GM08714 (cell line): Measurements from ENCODE around the gene PDZRN4.

Experiments
- H3K4me3 ChIP-seq: fragments of 200-500 bp; sonication (Bioruptor generic); 2 replicates; pipeline ENCODE4 v1.5.1; 2014; ENCODE audit warnings: mild to moderate bottlenecking, low read length, inconsistent platforms
- ZNF274 ChIP-seq: IDR thresholded peaks from 2 replicates; pipeline ENCODE4 v1.6.1; 2012; ENCODE audit warnings: mild to moderate bottlenecking, low read depth, low read length

The PDZRN4 gene

GRCh38 chr12:41466802-41467201 is 278.7 kb downstream of the PDZRN4 start:
- H3K4me3 ChIP-seq, result no peak overlapping the region
- no peak for TF ChIP-seq ZNF274

DNA sequence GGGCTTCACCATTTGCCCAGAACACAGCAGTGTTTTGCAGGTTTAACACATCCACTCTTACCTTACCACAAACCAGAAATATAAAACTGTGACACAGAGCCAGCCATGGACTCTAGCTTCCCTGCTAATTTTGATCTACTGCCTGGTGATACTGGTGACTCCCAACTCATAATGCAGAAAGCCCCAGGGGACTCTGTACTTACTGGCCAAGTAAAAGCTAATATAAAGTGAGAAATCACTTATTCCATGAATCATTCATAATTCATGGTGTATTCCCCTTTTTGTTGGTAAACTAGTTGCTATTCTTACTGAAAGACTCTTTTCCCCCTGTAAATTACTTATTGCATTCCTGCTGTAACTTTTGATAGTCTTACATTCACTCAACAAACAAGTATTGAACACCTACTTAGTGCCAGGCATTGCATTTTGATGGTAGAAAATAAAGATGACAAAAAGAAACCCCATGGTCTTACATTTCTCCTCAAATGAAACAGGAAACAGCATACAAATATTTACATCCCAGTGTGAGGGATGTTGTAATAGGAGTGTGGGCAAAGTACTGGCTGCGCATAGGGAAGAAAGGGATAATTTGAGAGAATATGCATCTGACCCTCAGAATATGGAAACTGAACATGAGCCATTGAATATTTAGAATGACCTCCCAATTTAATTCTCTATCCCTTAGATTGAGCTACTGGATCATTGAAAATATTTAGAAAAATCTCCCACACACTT is 279.6 kb downstream of the PDZRN4 start:
- H3K4me3 ChIP-seq, result no peak overlapping the region
- TF ChIP-seq ZNF274, result no peak

DNA sequence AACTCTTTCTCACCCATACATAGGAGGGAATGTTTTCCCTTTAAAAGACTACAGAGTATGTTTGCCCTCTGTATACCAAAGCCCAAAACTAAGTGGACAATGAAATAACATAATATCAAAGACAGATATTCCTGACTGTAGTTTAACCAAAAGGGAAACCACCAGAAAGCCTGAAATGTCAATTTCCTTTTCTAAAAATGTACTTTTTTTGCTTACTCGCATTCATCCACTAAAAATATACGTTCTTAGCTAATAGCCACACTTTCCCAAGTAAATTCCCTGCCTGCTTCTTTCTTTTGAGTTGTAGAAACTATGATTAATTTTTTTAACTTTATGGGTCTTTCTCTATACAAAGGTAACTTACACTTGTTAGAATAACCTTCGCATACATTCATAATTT is 280.2 kb downstream of the PDZRN4 start:
- TF ChIP-seq ZNF274, result no peak
- H3K4me3 ChIP-seq, result no peak overlapping the region

GRCh38 chr12:41468756-41469155 is 280.6 kb downstream of the PDZRN4 start:
- no peak for TF ChIP-seq ZNF274

GRCh38 chr12:41473441-41473840 is 285.3 kb downstream of the PDZRN4 start:
- H3K4me3 ChIP-seq, result no peak overlapping the region

More at GRCh38 chr12:41468756-41469155, 280.6 kb downstream of the PDZRN4 start:
- no peak overlapping the region for H3K4me3 ChIP-seq

DNA sequence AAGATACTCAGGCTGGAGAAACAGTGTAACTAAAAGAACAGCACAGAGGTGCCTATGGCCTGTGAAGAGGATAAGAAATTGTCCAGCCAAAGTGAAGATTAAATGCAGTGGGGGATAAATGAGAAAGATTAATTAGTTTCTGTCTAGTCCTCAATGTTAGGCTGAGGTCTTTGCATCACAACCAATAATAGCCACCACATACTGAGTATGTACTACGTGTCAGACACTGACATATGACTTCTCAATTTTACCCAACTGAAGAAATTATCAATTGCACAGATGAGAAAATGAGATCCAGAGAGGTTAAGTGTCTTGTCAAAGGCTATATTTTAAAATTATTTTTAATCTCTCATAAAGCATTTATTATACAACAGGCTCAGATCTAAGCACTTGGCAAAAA is 285.9 kb downstream of the PDZRN4 start:
- TF ChIP-seq ZNF274, result no peak
- no peak overlapping the region for H3K4me3 ChIP-seq

More at GRCh38 chr12:41473441-41473840, 285.3 kb downstream of the PDZRN4 start:
- no peak for TF ChIP-seq ZNF274

GRCh38 chr12:41476499-41477439 is 288.6 kb downstream of the PDZRN4 start:
- no peak for TF ChIP-seq ZNF274
- no peak overlapping the region for H3K4me3 ChIP-seq

DNA sequence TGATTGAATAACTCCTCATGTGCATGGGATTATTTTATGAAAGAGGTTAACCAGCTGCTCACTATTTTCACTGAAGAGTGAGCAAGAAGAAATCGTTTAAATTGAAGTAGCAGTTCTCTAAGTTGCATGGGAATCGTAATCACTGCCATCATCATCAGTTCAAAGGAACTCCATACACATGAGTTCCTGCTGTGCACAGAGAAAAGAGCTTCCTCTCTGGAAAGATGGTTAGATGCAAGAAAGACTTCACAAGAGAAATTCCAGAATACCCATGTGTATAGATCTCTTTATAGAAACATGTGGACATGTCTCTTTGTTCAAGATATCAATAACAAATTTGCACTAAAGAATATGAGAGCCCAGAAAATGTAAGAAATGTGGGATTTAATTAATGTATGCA is 291.3 kb downstream of the PDZRN4 start:
- H3K4me3 ChIP-seq, result no peak overlapping the region
- no peak for TF ChIP-seq ZNF274

- H3K4me3 ChIP-seq, result no peak overlapping the region
- TF ChIP-seq ZNF274, result no peak
These were observed 297.1 kb downstream of the PDZRN4 start for GRCh38 chr12:41485203-41485602.

DNA sequence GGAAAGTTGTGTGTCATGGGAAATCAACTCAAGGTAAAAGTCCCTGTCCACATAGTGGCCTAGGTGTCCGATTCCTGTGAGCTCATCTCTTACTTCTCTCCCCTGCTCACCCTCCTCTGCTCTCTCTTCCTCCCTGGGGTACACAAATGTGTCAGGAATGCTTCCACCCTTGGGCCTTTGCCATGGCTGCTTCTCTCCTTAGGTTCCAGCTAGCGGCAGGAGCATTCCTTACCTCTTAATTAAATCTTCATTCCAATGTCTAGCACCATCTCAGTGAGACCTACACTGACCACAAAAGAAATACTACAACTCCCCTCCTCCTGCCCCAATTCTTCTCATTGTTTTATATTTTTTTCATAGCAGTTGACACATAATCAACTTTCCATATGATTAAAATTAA is 298.6 kb downstream of the PDZRN4 start:
- H3K4me3 ChIP-seq, result no peak overlapping the region
- TF ChIP-seq ZNF274, result no peak

GRCh38 chr12:41496009-41496408 is 307.9 kb downstream of the PDZRN4 start:
- no peak overlapping the region for H3K4me3 ChIP-seq
- TF ChIP-seq ZNF274, result no peak

DNA sequence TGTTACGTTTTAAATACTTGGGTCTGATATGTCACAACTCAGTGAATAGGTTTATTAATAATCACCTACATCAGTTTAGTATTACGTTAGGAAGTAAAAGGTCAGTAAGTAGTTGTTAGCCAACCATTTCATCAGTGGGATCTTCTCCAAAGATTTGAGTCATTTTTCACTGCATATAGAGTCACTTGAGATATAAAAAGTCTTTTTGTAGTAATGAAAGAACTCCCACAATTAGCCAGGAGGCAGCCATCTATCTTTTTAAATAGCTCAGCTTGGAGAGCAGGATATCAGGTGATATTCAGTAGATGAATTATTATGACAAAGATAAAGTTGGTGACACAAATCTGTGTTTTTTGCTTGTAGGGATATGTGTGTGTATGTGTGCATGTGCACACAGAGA is 309.3 kb downstream of the PDZRN4 start:
- no peak for TF ChIP-seq ZNF274
- H3K4me3 ChIP-seq, result no peak overlapping the region

GRCh38 chr12:41504976-41505375 is 316.9 kb downstream of the PDZRN4 start:
- no peak for TF ChIP-seq ZNF274
- H3K4me3 ChIP-seq, result no peak overlapping the region

GRCh38 chr12:41507286-41507685 is 319.2 kb downstream of the PDZRN4 start:
- H3K4me3 ChIP-seq, result no peak overlapping the region
- no peak for TF ChIP-seq ZNF274
